GM19467 (cell line): ENCODE results near the gene AKIRIN1.
"Not testable (repeated sequence)": the region's sequence is repeated elsewhere in the genome, so short reads cannot be mapped to it uniquely, and the experiment has no call there.

ENCODE experiments used
- ATAC-seq: cut with Tn5 transposase; IDR thresholded peaks from one replicate; pipeline ENCODE4 v1.9.1; 2021; ENCODE audit warnings: mild to moderate bottlenecking, moderate library complexity; ENCODE audit not compliant: unreplicated experiment

Gene AKIRIN1

GRCh38 chr1:39044762-39045161, 53.7 kb downstream of the AKIRIN1 start:
- ATAC-seq: no peak

DNA sequence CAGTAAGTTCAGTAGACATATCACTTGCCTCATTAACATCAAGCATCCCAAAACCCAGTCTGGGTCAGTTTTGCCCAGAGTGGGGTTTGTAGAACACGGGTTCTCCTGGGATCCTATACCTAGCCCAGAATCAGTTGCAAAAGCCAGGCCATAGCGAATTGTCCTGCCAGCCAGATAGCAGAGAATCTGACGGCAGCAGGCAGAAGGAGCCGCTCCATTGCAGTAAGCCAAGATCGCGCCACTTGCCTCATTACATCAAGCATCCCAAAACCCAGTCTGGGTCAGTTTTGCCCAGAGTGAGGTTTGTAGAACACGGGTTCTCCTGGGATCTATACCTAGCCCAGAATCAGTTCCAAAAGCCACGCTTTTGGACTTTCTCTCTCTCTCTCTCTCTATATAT, 54.2 kb downstream of the AKIRIN1 start:
- no peak for ATAC-seq

DNA sequence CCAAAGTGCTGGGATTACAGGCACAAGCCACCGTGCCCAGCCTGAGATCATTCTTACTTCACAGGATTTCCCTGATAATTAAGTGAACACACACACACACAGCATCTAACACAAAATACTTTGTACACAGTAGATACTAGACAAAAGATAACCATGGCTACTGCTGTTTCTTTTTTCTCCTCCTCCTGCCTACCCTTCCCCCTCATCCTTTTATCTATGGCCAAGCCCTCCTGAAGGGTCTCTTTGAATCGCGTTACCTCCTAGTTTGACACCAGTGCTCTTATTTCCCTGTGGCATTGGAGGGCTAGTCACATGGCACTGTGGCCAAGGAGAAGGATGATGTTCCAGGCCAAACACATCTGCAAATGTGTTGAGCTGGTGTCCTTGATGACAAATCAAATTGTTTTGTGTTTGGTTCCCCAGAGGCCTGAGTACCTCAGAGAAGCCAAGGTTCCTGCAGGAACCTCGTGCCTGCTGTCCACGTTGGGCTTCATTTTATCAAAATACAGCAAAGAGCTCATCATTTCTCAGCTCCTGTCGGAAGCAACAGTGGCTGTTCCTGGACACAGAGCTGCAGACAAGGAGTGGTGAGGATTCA, 55.6 kb downstream of the AKIRIN1 start:
- no peak for ATAC-seq

DNA sequence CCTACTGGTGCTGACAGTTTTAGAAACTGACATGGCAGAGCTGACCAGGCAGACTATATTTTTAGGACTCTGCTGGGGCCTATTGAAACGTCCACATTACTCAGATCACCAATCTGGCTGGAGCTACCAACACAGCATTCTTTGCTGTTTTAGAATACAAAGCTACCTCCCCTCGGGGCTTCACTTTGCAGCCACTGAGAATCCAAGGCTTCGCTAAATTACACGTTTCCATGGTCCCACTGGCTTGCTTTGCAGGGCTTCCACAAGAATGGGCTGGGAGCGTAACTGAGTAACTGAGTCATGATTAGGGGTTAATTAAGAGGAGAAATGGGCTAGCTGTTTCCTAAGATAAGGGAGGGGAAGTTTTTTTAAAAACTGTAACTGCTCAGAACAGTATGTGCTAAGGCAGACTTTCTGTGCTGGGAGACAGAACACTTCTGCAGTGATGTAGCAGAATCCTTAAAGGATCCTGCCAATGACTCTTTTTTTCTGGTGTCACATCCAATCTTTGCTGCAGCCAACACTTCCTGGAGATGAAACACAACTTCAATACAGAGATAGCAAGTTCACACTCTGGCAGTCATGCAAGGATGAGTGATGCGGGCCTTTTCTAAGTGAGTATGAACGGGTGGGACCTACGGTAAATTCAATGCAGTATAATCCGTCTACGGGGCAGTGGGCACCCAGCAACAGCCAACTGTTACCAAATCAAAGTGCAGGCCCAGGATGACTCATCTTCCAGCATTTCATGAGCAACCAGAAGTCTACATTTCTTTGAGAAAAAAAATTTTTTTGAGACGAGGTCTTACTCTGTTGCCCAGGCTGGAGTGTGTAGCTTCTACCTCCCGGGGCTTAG, 56.5 kb downstream of the AKIRIN1 start:
- no peak for ATAC-seq

DNA sequence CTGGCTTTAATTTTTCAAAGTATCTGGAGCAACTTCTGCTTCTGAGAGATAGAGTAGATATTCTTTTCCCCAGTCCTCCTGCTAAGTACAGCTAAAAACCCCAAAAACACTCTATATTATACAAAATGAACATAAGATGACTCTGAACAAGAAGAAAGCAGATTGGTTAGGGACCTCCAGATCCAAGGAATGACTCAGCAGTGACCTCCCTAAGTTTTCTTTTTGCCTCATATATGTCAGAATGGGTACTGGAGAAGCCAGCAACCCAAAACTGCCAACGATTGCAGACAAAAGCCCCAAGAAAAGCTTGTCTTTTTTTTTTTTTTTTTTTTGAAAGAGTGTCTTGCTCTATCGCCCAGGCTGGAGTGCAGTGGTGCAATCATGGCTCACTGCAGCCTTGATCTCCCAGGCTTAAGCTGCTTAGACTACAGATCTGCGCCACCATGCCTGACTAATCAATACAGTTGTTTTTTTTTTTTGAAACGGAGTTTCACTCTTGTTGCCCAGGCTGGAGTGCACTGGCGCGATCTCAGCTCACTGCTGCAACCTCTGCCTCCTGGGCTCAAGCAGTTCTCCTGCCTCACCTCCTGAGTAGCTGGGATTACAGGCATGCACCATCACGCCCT, 57.8 kb downstream of the AKIRIN1 start:
- ATAC-seq: no peak

DNA sequence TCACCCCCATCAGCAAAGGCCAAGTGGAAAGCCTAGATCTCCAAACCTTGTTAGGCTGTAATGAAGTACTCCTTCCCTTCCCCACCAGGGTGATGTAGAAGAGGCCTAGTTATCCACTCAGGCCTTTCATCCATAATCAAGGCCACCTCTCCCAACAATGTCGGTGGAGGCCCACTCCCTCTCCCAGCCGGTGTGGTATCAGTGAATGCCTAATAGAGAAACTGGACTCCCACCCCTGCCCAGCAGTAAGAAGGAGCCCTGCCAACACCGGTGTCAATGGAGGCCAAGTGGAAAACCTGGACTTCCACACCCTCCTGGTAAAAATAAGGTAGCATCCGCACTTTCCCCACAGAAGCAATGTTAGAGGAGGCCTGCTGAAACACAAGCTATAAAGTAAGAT, 58.9 kb downstream of the AKIRIN1 start:
- ATAC-seq: no peak

- not testable (repeated sequence) for ATAC-seq
Measured at GRCh38 chr1:39051193-39051850, 60.2 kb downstream of the AKIRIN1 start.

- no peak for ATAC-seq
Measured at GRCh38 chr1:39051956-39052355, 60.9 kb downstream of the AKIRIN1 start.

GRCh38 chr1:39055213-39055710, 64.2 kb downstream of the AKIRIN1 start:
- ATAC-seq: not testable (repeated sequence)
